ENCODE measurements around the gene TDRD6.

DNA sequence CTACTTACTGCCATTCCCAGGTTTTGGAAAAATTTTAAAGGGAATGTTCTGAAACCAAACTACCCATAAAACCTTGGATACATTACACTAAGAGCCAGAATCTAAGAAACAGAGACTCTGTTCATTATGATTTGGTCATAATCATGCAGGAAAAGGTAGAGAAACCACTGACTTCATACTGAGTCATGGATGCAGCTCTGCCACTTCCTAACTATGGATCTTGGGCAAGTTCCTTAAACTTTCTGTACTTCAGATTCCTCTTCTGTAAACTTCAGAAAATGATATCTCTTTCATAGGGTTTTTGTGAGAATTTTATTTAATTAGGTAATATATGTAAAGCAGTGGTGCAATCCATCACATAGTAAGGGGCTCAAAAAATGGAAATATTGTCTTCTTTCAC, 27.5 kb downstream of the TDRD6 start:
- TF ChIP-seq, protein P1, sequence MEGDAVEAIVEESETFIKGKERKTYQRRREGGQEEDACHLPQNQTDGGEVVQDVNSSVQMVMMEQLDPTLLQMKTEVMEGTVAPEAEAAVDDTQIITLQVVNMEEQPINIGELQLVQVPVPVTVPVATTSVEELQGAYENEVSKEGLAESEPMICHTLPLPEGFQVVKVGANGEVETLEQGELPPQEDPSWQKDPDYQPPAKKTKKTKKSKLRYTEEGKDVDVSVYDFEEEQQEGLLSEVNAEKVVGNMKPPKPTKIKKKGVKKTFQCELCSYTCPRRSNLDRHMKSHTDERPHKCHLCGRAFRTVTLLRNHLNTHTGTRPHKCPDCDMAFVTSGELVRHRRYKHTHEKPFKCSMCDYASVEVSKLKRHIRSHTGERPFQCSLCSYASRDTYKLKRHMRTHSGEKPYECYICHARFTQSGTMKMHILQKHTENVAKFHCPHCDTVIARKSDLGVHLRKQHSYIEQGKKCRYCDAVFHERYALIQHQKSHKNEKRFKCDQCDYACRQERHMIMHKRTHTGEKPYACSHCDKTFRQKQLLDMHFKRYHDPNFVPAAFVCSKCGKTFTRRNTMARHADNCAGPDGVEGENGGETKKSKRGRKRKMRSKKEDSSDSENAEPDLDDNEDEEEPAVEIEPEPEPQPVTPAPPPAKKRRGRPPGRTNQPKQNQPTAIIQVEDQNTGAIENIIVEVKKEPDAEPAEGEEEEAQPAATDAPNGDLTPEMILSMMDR (IDR thresholded peaks at IDR 0.05): no peak
- no peak for TF ChIP-seq POLR2A (IDR thresholded peaks at IDR 0.05)

All from breast epithelium (tissue), 3 donors.